Thoracic aorta (tissue), 2 donors: Measurements from ENCODE around the gene CBX5. TPM values are rescaled to one million over a fixed set of nuclear protein-coding genes. Genes with fewer than 3 reads are reported as not detected.
"Not testable (repeated sequence)": the region's sequence is repeated elsewhere in the genome, so short reads cannot be mapped to it uniquely, and the experiment has no call there.

Source experiments
- ATAC-seq: fragments of 150-250 bp; one replicate; pipeline ENCODE4 v1.8.0; 2017; ENCODE audit warnings: low read depth; ENCODE audit not compliant: insufficient number of reproducible peaks, low FRiP score
- DNase-seq: peaks from one replicate; pipeline ENCODE4 v3.0.0-alpha.2; 2020; ENCODE audit warnings: low spot score
- H3K27ac ChIP-seq, 2 donors: fragments of 200-600 bp; sonication (generic); 1 replicate in 1 of 2; 2 replicates in 1 of 2; pipeline ENCODE4 v1.5.1; 2016; ENCODE audit warnings: mild to moderate bottlenecking in 2 of 2, moderate library complexity in 2 of 2
- H3K27me3 ChIP-seq: fragments of 200-600 bp; sonication (generic); replicated peaks from 2 replicates; pipeline ENCODE4 v1.6.0; 2016; ENCODE audit warnings: mild to moderate bottlenecking; ENCODE audit not compliant: insufficient read depth
- H3K36me3 ChIP-seq: fragments of 200-600 bp; sonication (generic); one replicate; pipeline ENCODE4 v1.5.1; 2016
- H3K4me1 ChIP-seq, 2 donors: fragments of 200-600 bp; sonication (generic); 1 replicate in 1 of 2; 2 replicates in 1 of 2; pipeline versions ENCODE4 v1.5.1 to v1.6.0; 2016; ENCODE audit warnings: low read depth in 2 of 2, mild to moderate bottlenecking in 1 of 2; ENCODE audit not compliant: control insufficient read depth in 1 of 2
- H3K4me3 ChIP-seq: fragments of 200-600 bp; sonication (generic); 2 replicates; pipeline ENCODE4 v1.5.1; 2016; ENCODE audit warnings: mild to moderate bottlenecking
- H3K9me3 ChIP-seq: fragments of 200-600 bp; sonication (generic); 2 replicates; pipeline ENCODE4 v1.5.1; 2016
- CTCF ChIP-seq: fragments of 200-600 bp; sonication (generic); IDR thresholded peaks from one replicate; pipeline ENCODE4 v1.5.1; 2019; ENCODE audit warnings: antibody characterized with exemption
- total RNA-seq, 2 donors: library from RNA; depleted of rRNA; stranded (reverse); fragments of >200 nt; gene quantifications; one replicate each; pipeline versions ENCODE4 v1.1.0 to v1.2.3, GENCODE V29; 2016

Gene CBX5
- total RNA-seq, 2 donors from 2014 or later = 37.6 to 52.7 TPM

GRCh38 chr12:54240971-54241588, 38.8 kb downstream of the CBX5 start:
- H3K27ac ChIP-seq = no peak overlapping the region
- ATAC-seq (no peak), DNase-seq (no peak)
- no peaks in the 10 kb centered on the region for H3K9me3 ChIP-seq
- peaks cover 38% of the 10 kb centered on the region for H3K36me3 ChIP-seq
- TF ChIP-seq CTCF = no peak
- H3K4me1 ChIP-seq = no peaks in the 10 kb centered on the region
- no peaks in the 10 kb centered on the region for H3K27me3 ChIP-seq
- no peak overlapping the region for H3K4me3 ChIP-seq

- ATAC-seq (no peak), DNase-seq (no peak)
- no peaks in the 10 kb centered on the region for H3K9me3 ChIP-seq
- no peak overlapping the region for H3K4me3 ChIP-seq
- no peak overlapping the region for H3K27ac ChIP-seq
- H3K4me1 ChIP-seq = no peaks in the 10 kb centered on the region
- peaks cover 34% of the 10 kb centered on the region for H3K36me3 ChIP-seq
- TF ChIP-seq CTCF = no peak
- no peaks in the 10 kb centered on the region for H3K27me3 ChIP-seq
Measured at GRCh38 chr12:54240129-54240528, 39.8 kb downstream of the CBX5 start.

GRCh38 chr12:54239620-54240019, 40.3 kb downstream of the CBX5 start:
- Histone ChIP-seq H3K4me1 (no peaks in the 10 kb centered on the region), H3K27ac (no peak overlapping the region), H3K27me3 (no peaks in the 10 kb centered on the region), H3K4me3 (no peak overlapping the region), H3K36me3 (peaks cover 33% of the 10 kb centered on the region), H3K9me3 (no peaks in the 10 kb centered on the region)
- no peak for TF ChIP-seq CTCF
- no peak for ATAC-seq
- DNase-seq = no peak

- no peak for TF ChIP-seq CTCF
- Histone ChIP-seq H3K9me3 (no peaks in the 10 kb centered on the region), H3K4me3 (no peak overlapping the region), H3K27me3 (no peaks in the 10 kb centered on the region), H3K27ac (no peak overlapping the region), H3K4me1 (no peaks in the 10 kb centered on the region), H3K36me3 (peaks cover 29% of the 10 kb centered on the region)
- ATAC-seq = no peak
- no peak for DNase-seq
Measured at GRCh38 chr12:54238531-54238930, 41.4 kb downstream of the CBX5 start.

- Histone ChIP-seq H3K36me3 (no peaks in the 10 kb centered on the region), H3K27me3 (no peaks in the 10 kb centered on the region), H3K9me3 (no peaks in the 10 kb centered on the region), H3K4me3 (no peak overlapping the region), H3K4me1 (peaks cover 3 to 18% of the 10 kb centered on the region in 2 donors), H3K27ac (peak overlapping the region in 1 of 2 donors; percentile 49)
- ATAC-seq = peak; percentile 64
- TF ChIP-seq CTCF = peak; percentile 54
- no peak for DNase-seq
Measured at GRCh38 chr12:54232790-54233189, 47.1 kb downstream of the CBX5 start.

- not testable (repeated sequence) for H3K27me3 ChIP-seq, ATAC-seq, DNase-seq, H3K9me3 ChIP-seq, H3K4me3 ChIP-seq, H3K27ac ChIP-seq, H3K36me3 ChIP-seq
- H3K4me1 ChIP-seq = peaks cover 3 to 18% of the 10 kb centered on the region in 2 donors
Measured at GRCh38 chr12:54231269-54231668, 48.7 kb downstream of the CBX5 start.
